Measurements from ENCODE around the gene PPM1L. TPM values are rescaled to one million over a fixed set of nuclear protein-coding genes. Genes with fewer than 3 reads are reported as not detected.

Gene PPM1L
- total RNA-seq, 1 experiment from 2014 or later: 13.2 TPM

- Histone ChIP-seq H3K27ac (ENCODE audit: low read depth, low read length) (no peak overlapping the region), H3K79me2 (ENCODE audit: insufficient read depth, low read length) (no peaks in the 10 kb centered on the region), H3K27me3 (ENCODE audit: insufficient read depth, low read length) (no peaks in the 10 kb centered on the region), H3K4me2 (ENCODE audit: low read length) (no peak overlapping the region), H2AFZ (ENCODE audit: low read depth, low read length, poor library complexity, severe bottlenecking) (no peak overlapping the region), H3K36me3 (ENCODE audit: control insufficient read depth in 1 of 2, insufficient read depth in 2 of 2, low read length in 2 of 2) (no peaks in the 10 kb centered on the region), H3K9ac (ENCODE audit: low read length) (no peak overlapping the region), H3K4me1 (ENCODE audit: control insufficient read depth in 1 of 2, insufficient read depth in 2 of 2, low read length in 2 of 2) (no peaks in the 10 kb centered on the region), H3K4me3 (replicated peaks in 1 of 2; ENCODE audit: low read depth in 1 of 2, low read length in 2 of 2) (no peak overlapping the region), H3K9me2 (ENCODE audit: insufficient read depth) (no peaks in the 10 kb centered on the region), H4K20me1 (ENCODE audit: insufficient read depth) (no peaks in the 10 kb centered on the region), H3K9me3 (ENCODE audit: control insufficient read depth in 1 of 2, insufficient read depth in 1 of 2, low read depth in 1 of 2, low read length in 2 of 2) (no peaks in the 10 kb centered on the region)
- ChIA-PET RAD21 (ENCODE audit: low non-redundant PET in 1 of 2, low total read pairs in 2 of 2, uncharacterized antibody in 2 of 2, unreplicated experiment in 2 of 2) (no interaction called here), POLR2A (no interaction called here), CTCF (no interaction called here)
- ATAC-seq: peak; percentile 63
- no peak for DNase-seq (ENCODE audit: low read depth, low spot score)
- TF ChIP-seq ZNF274 (IDR thresholded peaks at IDR 0.05; ENCODE audit: low read depth, low read length): no peak
- TF ChIP-seq CTCF (IDR thresholded peaks at IDR 0.05 in 2 of 3, conservative IDR thresholded peaks at IDR 0.05 in 1 of 3; ENCODE audit: borderline replicate concordance in 1 of 3, insufficient read depth in 1 of 3, low read depth in 2 of 3, low read length in 2 of 3): peak in 2 of 3 experiments; percentile 16 to 33; a peak in 3 of 6 replicates
- no TSS peak for BruUV-seq (replicated peaks)
- intact Hi-C loops (cut with micrococcal nuclease): no loop called here
Measured at GRCh38 chr3:160929595-160929994, 173.6 kb downstream of the PPM1L start.

- no peaks in the 10 kb centered on the region for H3K27me3 ChIP-seq (ENCODE audit: insufficient read depth, low read length)
- ChIA-PET RAD21 (ENCODE audit: low non-redundant PET in 1 of 2, low total read pairs in 2 of 2, uncharacterized antibody in 2 of 2, unreplicated experiment in 2 of 2) (no interaction called here), CTCF (interaction anchor here (0.7 to 1.1 kb wide), 2 partner anchors 10 kb away, joined by 3 read pairs; no protein-coding TSS in a partner anchor), POLR2A (no interaction called here)
- BruUV-seq (replicated peaks): no TSS peak
- H2AFZ ChIP-seq (ENCODE audit: low read depth, low read length, poor library complexity, severe bottlenecking): no peak overlapping the region
- no peak for DNase-seq (ENCODE audit: low read depth, low spot score)
- intact Hi-C loops (cut with micrococcal nuclease): no loop called here
- TF ChIP-seq ZNF274 (IDR thresholded peaks at IDR 0.05; ENCODE audit: low read depth, low read length): no peak
- TF ChIP-seq FOSL1 (IDR thresholded peaks at IDR 0.05; ENCODE audit: low read depth): no peak
- no peak for TF ChIP-seq EZH2 (IDR thresholded peaks at IDR 0.05)
- no peak for TF ChIP-seq ZFX (IDR thresholded peaks at IDR 0.05)
- TF ChIP-seq CTCF (IDR thresholded peaks at IDR 0.05 in 2 of 3, conservative IDR thresholded peaks at IDR 0.05 in 1 of 3; ENCODE audit: borderline replicate concordance in 1 of 3, insufficient read depth in 1 of 3, low read depth in 2 of 3, low read length in 2 of 3): no peak
- TF ChIP-seq TCF7L2 (IDR thresholded peaks at IDR 0.05; ENCODE audit: borderline replicate concordance, extremely low read depth, insufficient read depth, insufficient read length): no peak
- TF ChIP-seq CBX3 (IDR thresholded peaks at IDR 0.05; ENCODE audit: low read depth): no peak
- TF ChIP-seq YY1 (IDR thresholded peaks at IDR 0.05; ENCODE audit: extremely low read depth, insufficient replicate concordance, low read depth, low read length): no peak
- ATAC-seq: no peak
- no peaks in the 10 kb centered on the region for H3K4me1 ChIP-seq (ENCODE audit: control insufficient read depth in 1 of 2, insufficient read depth in 2 of 2, low read length in 2 of 2)
- H3K9me2 ChIP-seq (ENCODE audit: insufficient read depth): no peaks in the 10 kb centered on the region
- H3K27ac ChIP-seq (ENCODE audit: low read depth, low read length): no peak overlapping the region
- no peaks in the 10 kb centered on the region for H4K20me1 ChIP-seq (ENCODE audit: insufficient read depth)
- no peaks in the 10 kb centered on the region for H3K36me3 ChIP-seq (ENCODE audit: control insufficient read depth in 1 of 2, insufficient read depth in 2 of 2, low read length in 2 of 2)
- H3K4me3 ChIP-seq (replicated peaks in 1 of 2; ENCODE audit: low read depth in 1 of 2, low read length in 2 of 2): no peak overlapping the region
- no peaks in the 10 kb centered on the region for H3K9me3 ChIP-seq (ENCODE audit: control insufficient read depth in 1 of 2, insufficient read depth in 1 of 2, low read depth in 1 of 2, low read length in 2 of 2)
- no peaks in the 10 kb centered on the region for H3K79me2 ChIP-seq (ENCODE audit: insufficient read depth, low read length)
- H3K9ac ChIP-seq (ENCODE audit: low read length): no peak overlapping the region
- H3K4me2 ChIP-seq (ENCODE audit: low read length): no peak overlapping the region
Measured at GRCh38 chr3:160931474-160931873, 175.4 kb downstream of the PPM1L start.

All from HCT116 (cell line).